IMR-90 (cell line): Measurements from ENCODE around the gene ZNF277.

Source experiments
- BHLHE40 ChIP-seq: fragments of 150-350 bp; IDR thresholded peaks from 2 replicates; pipeline ENCODE4 v1.6.1; 2016; ENCODE audit warnings: mild to moderate bottlenecking, low read depth, low read length
- CTCF ChIP-seq: conservative IDR thresholded peaks from 2 replicates; pipeline ENCODE4 v1.5.1; 2012; ENCODE audit warnings: mild to moderate bottlenecking, low read depth, low read length, improper control_type of control experiment
- POLR2A ChIP-seq: IDR thresholded peaks from 2 replicates; pipeline ENCODE4 v1.6.1; 2012; ENCODE audit warnings: mild to moderate bottlenecking, low read depth, low read length
- RAD21 ChIP-seq: IDR thresholded peaks from 2 replicates; pipeline ENCODE4 v1.6.1; 2012; ENCODE audit warnings: low read length, improper control_type of control experiment
- RCOR1 ChIP-seq: IDR thresholded peaks from 2 replicates; pipeline ENCODE4 v1.6.1; 2012; ENCODE audit warnings: mild to moderate bottlenecking, low read length, improper control_type of control experiment; ENCODE audit not compliant: insufficient replicate concordance

- TF ChIP-seq BHLHE40 (no peak), POLR2A (no peak), CTCF (no peak), RAD21 (no peak), RCOR1 (no peak)
These were observed 7.8 kb downstream of the ZNF277 start for GRCh38 chr7:112214268-112214667.
